B cell (primary cell): ENCODE measurements around the gene AOC2. TPM values are rescaled to one million over a fixed set of nuclear protein-coding genes. Genes with fewer than 3 reads are reported as not detected.

Experiments
- ATAC-seq: fragments of 200-7000 bp; cut with Tn5 transposase; one replicate; pipeline ENCODE4 v1.10.0; 2021; ENCODE audit warnings: low read depth, mild to moderate bottlenecking, moderate number of reproducible peaks, moderate library complexity
- CTCF ChIA-PET: fragments of 350-600 bp; sonication (Branson Sonifier 250); formaldehyde crosslinking; loops from one replicate; lab custom pipeline; 2021; ENCODE audit warnings: antibody characterized with exemption, inconsistent platforms; lab: Charles Lee
- POLR2A ChIA-PET: fragments of 350-600 bp; sonication (Branson Sonifier 250); formaldehyde crosslinking; loops from one replicate; lab custom pipeline; 2021; ENCODE audit warnings: antibody characterized with exemption; lab: Charles Lee
- DNase-seq: peaks from one replicate; pipeline ENCODE4 v3.0.0; 2013
- H2AFZ ChIP-seq: 2 replicates; pipeline ENCODE4 v1.6.1; 2012; ENCODE audit warnings: mild to moderate bottlenecking, low read depth, low read length; ENCODE audit not compliant: insufficient read depth, poor library complexity, severe bottlenecking
- H3K27ac ChIP-seq, 2 donors: 1 replicate in 1 of 2; 2 replicates in 1 of 2; pipeline ENCODE4 v1.5.1; 2012 to 2013; ENCODE audit warnings: low read length in 2 of 2, mild to moderate bottlenecking in 2 of 2, moderate library complexity in 1 of 2
- H3K27me3 ChIP-seq, 4 experiments: fragments of 200-600 bp in 1 of 4; sonication (generic) in 1 of 4; replicated peaks in 1 of 4; 1 replicate in 2 of 4; 2 replicates in 2 of 4; pipeline versions ENCODE4 v1.6.1 to v1.7.0; 2013 to 2016; ENCODE audit warnings: low read length in 3 of 4, mild to moderate bottlenecking in 2 of 4, mixed read lengths in 1 of 4, moderate library complexity in 1 of 4; ENCODE audit not compliant: insufficient read depth in 4 of 4, control insufficient read depth in 3 of 4; ENCODE audit errors: control extremely low read depth in 1 of 4
- H3K36me3 ChIP-seq, 2 experiments: replicated peaks in 1 of 2; 1 replicate in 1 of 2; 2 replicates in 1 of 2; pipeline versions ENCODE4 v1.6.1 to v1.7.1; 2013; ENCODE audit warnings: low read length in 1 of 2; ENCODE audit not compliant: insufficient read depth in 2 of 2, control insufficient read depth in 1 of 2; ENCODE audit errors: control extremely low read depth in 1 of 2, extremely low read depth in 1 of 2
- H3K4me1 ChIP-seq, 2 donors: fragments of 200-600 bp in 1 of 2; sonication (generic) in 1 of 2; 1 replicate in 1 of 2; 2 replicates in 1 of 2; pipeline versions ENCODE4 v1.5.1 to v1.6.1; 2013 to 2017; ENCODE audit warnings: low read length in 2 of 2; ENCODE audit not compliant: control insufficient read depth in 2 of 2, insufficient read depth in 2 of 2
- H3K4me2 ChIP-seq: replicated peaks from 2 replicates; pipeline ENCODE3; 2012; ENCODE audit warnings: mild to moderate bottlenecking, low read depth, low read length; ENCODE audit not compliant: poor library complexity, severe bottlenecking
- H3K4me3 ChIP-seq, 5 experiments: fragments of 200-600 bp in 1 of 5; sonication (generic) in 1 of 5; 1 replicate in 3 of 5; 2 replicates in 2 of 5; pipeline versions ENCODE4 v1.5.1 to v1.7.0; 2011 to 2016; ENCODE audit warnings: low read length in 4 of 5, mild to moderate bottlenecking in 4 of 5, low read depth in 2 of 5, control low read depth in 1 of 5, moderate library complexity in 1 of 5; ENCODE audit not compliant: insufficient read depth in 1 of 5; ENCODE audit errors: control extremely low read depth in 1 of 5, extremely low read depth in 1 of 5
- H3K79me2 ChIP-seq: fragments of 200-600 bp; sonication (generic); one replicate; pipeline ENCODE4 v1.6.0; 2016; ENCODE audit warnings: low read length; ENCODE audit not compliant: control insufficient read depth, insufficient read depth
- H3K9ac ChIP-seq: fragments of 200-600 bp; sonication (generic); 2 replicates; pipeline ENCODE4 v1.6.1; 2017; ENCODE audit warnings: mild to moderate bottlenecking, low read length, moderate library complexity
- H3K9me3 ChIP-seq, 3 donors: one replicate each; pipeline versions ENCODE4 v1.6.1 to v1.7.1; 2013; ENCODE audit warnings: low read length in 2 of 3; ENCODE audit not compliant: control insufficient read depth in 2 of 3, insufficient read depth in 1 of 3; ENCODE audit errors: control extremely low read depth in 1 of 3
- H4K20me1 ChIP-seq: 2 replicates; pipeline ENCODE4 v1.6.0; 2012; ENCODE audit warnings: mild to moderate bottlenecking, low read length; ENCODE audit not compliant: insufficient read depth, control insufficient read depth, poor library complexity, severe bottlenecking
- H3K27ac Mint-ChIP-seq: one replicate; pipeline ENCODE4 v1.8.0; 2021; ENCODE audit warnings: mixed read lengths
- H3K27me3 Mint-ChIP-seq: one replicate; pipeline ENCODE4 v1.8.0; 2021; ENCODE audit warnings: mixed read lengths
- H3K4me1 Mint-ChIP-seq: one replicate; pipeline ENCODE4 v1.8.0; 2021; ENCODE audit warnings: mixed read lengths
- H3K4me3 Mint-ChIP-seq: one replicate; pipeline ENCODE4 v1.8.0; 2021; ENCODE audit warnings: mixed read lengths
- H3K9me3 Mint-ChIP-seq: one replicate; pipeline ENCODE4 v1.8.0; 2022; ENCODE audit warnings: mixed read lengths; ENCODE audit not compliant: insufficient read depth
- CTCF ChIP-seq: fragments of 200-600 bp; IDR thresholded peaks from one replicate; pipeline ENCODE4 v1.8.0; 2022; ENCODE audit warnings: antibody characterized with exemption, mild to moderate bottlenecking
- EZH2 ChIP-seq: IDR thresholded peaks from 2 replicates; pipeline ENCODE4 v1.6.1; 2012; ENCODE audit warnings: borderline replicate concordance, low read depth, mild to moderate bottlenecking, moderate library complexity, low read length; ENCODE audit not compliant: insufficient read depth, poor library complexity, severe bottlenecking
- WGBS: methylation state at CpG from one replicate; pipeline ENCODE4 v1.1.5; 2013; ENCODE audit warnings: missing lambda C conversion rate; ENCODE audit not compliant: insufficient coverage; 5-methylcytosine and 5-hydroxymethylcytosine counted together
- intact Hi-C: fragments of 100-400 bp; cut with micrococcal nuclease; formaldehyde crosslinking; loops from one replicate; pipeline ENCODE4 v1.10.0; 2022
- polyA minus RNA-seq: library from RNA; depleted of rRNA, polyadenylated mRNA; stranded (reverse); fragments of >200 nt; gene quantifications from 2 replicates; pipeline ENCODE4 v1.2.3, GENCODE V29; 2012
- polyA plus RNA-seq: library from polyadenylated mRNA; depleted of rRNA; stranded (reverse); fragments of >200 nt; gene quantifications from 2 replicates; pipeline ENCODE4 v1.2.3, GENCODE V29; 2012
- total RNA-seq, 2 donors: library from RNA; stranded (reverse); fragments of 120-200 nt in 1 of 2; gene quantifications; 1 replicate in 1 of 2; 2 replicates in 1 of 2; pipeline versions ENCODE4 v1.2.3 to v1.2.4, GENCODE V29; 2013 to 2022

Gene AOC2
- total RNA-seq (3.8 and 4.1 TPM in 2 replicates), polyA plus RNA-seq (1.9 and 2.6 TPM in 2 replicates), polyA minus RNA-seq (2.1 and 3.0 TPM in 2 replicates)
- total RNA-seq (2013): 0.96 TPM

- no peaks in the 10 kb centered on the region for H3K27me3 ChIP-seq
- H4K20me1 ChIP-seq: no peaks in the 10 kb centered on the region
- peaks cover 4 to 59% of the 10 kb centered on the region in 2 experiments for H3K36me3 ChIP-seq
- H3K27ac Mint-ChIP-seq: no peak within 1 kb of the TSS
- no peaks in the 10 kb centered on the region for H3K4me1 ChIP-seq
- no peak within 1 kb of the TSS for H2AFZ ChIP-seq
- ChIA-PET CTCF (interaction anchor here (0.8 to 3.7 kb wide), 5 partner anchors 11 to 495 kb away, joined by 3 to 30 read pairs (median 5); partner anchors contain the start of genes BECN1, PSME3 and RPL27), POLR2A (interaction anchor here (0.6 to 1.3 kb wide), 2 partner anchors 10 to 639 kb away, joined by 3 to 4 read pairs; no protein-coding TSS in a partner anchor)
- TF ChIP-seq CTCF (no peak), EZH2 (no peak)
- intact Hi-C loops: loop anchor here (10.0 kb wide), 1 partner anchor 91 kb away; no protein-coding TSS in a partner anchor
- H3K27ac ChIP-seq: no peak within 1 kb of the TSS
- no peak within 1 kb of the TSS for H3K4me3 ChIP-seq
- H3K27me3 Mint-ChIP-seq: no peaks in the 10 kb centered on the region
- no peaks in the 10 kb centered on the region for H3K4me1 Mint-ChIP-seq
- no peaks in the 10 kb centered on the region for H3K9me3 Mint-ChIP-seq
- H3K79me2 ChIP-seq: no peaks in the 10 kb centered on the region
- DNase-seq (no peak), ATAC-seq (no peak)
- WGBS: 72% methylated on average over 4 of the region's 4 CpGs
- H3K9me3 ChIP-seq: no peaks in the 10 kb centered on the region
- H3K4me3 Mint-ChIP-seq: no peak within 1 kb of the TSS
- no peak within 1 kb of the TSS for H3K9ac ChIP-seq
- no peak within 1 kb of the TSS for H3K4me2 ChIP-seq
Measured at GRCh38 chr17:42844271-42844670, at the start of gene AOC2. Gene AOC2 (plus strand): TSS chr17:42844580. CDS start chr17:42844627, 47 bp downstream.

- Histone ChIP-seq H4K20me1 (no peaks in the 10 kb centered on the region), H3K9me3 (peaks cover 0 to 3% (median 0%) of the 10 kb centered on the region in 3 donors), H2AFZ (no peak overlapping the region), H3K36me3 (peaks cover 0 to 2% of the 10 kb centered on the region in 2 experiments), H3K27me3 (no peaks in the 10 kb centered on the region), H3K9ac (no peak overlapping the region), H3K4me3 (no peak overlapping the region), H3K79me2 (peaks cover 23% of the 10 kb centered on the region), H3K4me2 (no peak overlapping the region), H3K27ac (no peak overlapping the region), H3K4me1 (peaks cover 14 to 21% of the 10 kb centered on the region in 2 donors)
- 15% methylated on average over 3 of the region's 4 CpGs for WGBS
- intact Hi-C loops: no loop called here
- Mint-ChIP-seq H3K27ac (no peak overlapping the region), H3K9me3 (no peaks in the 10 kb centered on the region), H3K4me1 (peaks cover 27% of the 10 kb centered on the region), H3K27me3 (peaks cover 1% of the 10 kb centered on the region), H3K4me3 (no peak overlapping the region)
- CTCF ChIA-PET: no interaction called here
- DNase-seq (no peak), ATAC-seq (no peak)
- TF ChIP-seq CTCF (no peak), EZH2 (no peak)
- POLR2A ChIA-PET: interaction anchor here (0.6 kb wide), 1 partner anchor 297 kb away, joined by 5 read pairs; no protein-coding TSS in a partner anchor
Measured at GRCh38 chr17:42795061-42795460, 49.3 kb upstream of the AOC2 start.
